Vagina (tissue), 2 donors: ENCODE results near the gene ZNF446. TPM values are rescaled to one million over a fixed set of nuclear protein-coding genes. Genes with fewer than 3 reads are reported as not detected.
A peak's percentile ranks its signal among the peaks of the same experiment; 100 is the strongest.

Experiments used
- DNase-seq, 2 donors: peaks; one replicate each; pipeline ENCODE4 v3.0.0-alpha.2; 2017; ENCODE audit errors: extremely low spot score in 2 of 2
- H3K27ac ChIP-seq: fragments of 200-600 bp; sonication (generic); one replicate; pipeline ENCODE4 v1.5.1; 2019
- H3K27me3 ChIP-seq: fragments of 200-600 bp; sonication (generic); one replicate; pipeline ENCODE4 v1.5.1; 2019
- H3K36me3 ChIP-seq, 2 donors: fragments of 200-600 bp; sonication (generic); one replicate each; pipeline ENCODE4 v1.5.1; 2017 to 2019
- H3K4me1 ChIP-seq: fragments of 200-600 bp; sonication (generic); one replicate; pipeline ENCODE4 v1.5.1; 2019
- H3K4me3 ChIP-seq, 2 donors: fragments of 200-600 bp; sonication (generic); 1 replicate in 1 of 2; 2 replicates in 1 of 2; pipeline ENCODE4 v1.5.1; 2016 to 2019
- H3K9me3 ChIP-seq: fragments of 200-600 bp; sonication (generic); one replicate; pipeline ENCODE4 v1.5.1; 2019
- CTCF ChIP-seq, 3 experiments: fragments of 450-650 bp in 2 of 3; fragments of 200-600 bp in 1 of 3; sonication (generic) in 1 of 3; IDR thresholded peaks; one replicate each; pipeline ENCODE4 v1.5.1; 2017 to 2019; ENCODE audit warnings: antibody characterized with exemption in 3 of 3, mild to moderate bottlenecking in 2 of 3, moderate library complexity in 2 of 3
- POLR2A ChIP-seq, 2 donors: fragments of 450-650 bp; IDR thresholded peaks; one replicate each; pipeline ENCODE4 v1.6.1; 2017; ENCODE audit warnings: antibody characterized with exemption in 2 of 2, mild to moderate bottlenecking in 2 of 2, moderate library complexity in 2 of 2
- POLR2AphosphoS5 ChIP-seq, 2 donors: sonication (generic); formaldehyde crosslinking; IDR thresholded peaks; one replicate each; pipeline ENCODE4 v1.9.0; 2017; ENCODE audit warnings: antibody characterized with exemption in 2 of 2, mild to moderate bottlenecking in 2 of 2, low read depth in 1 of 2; ENCODE audit not compliant: insufficient read depth in 1 of 2
- intact Hi-C: fragments of 100-400 bp; cut with DNase I; formaldehyde crosslinking; loops from one replicate; pipeline ENCODE4 v1.15.1; 2023
- total RNA-seq: library from RNA; depleted of rRNA; stranded (reverse); fragments of >200 nt; gene quantifications from one replicate; pipeline ENCODE4 v1.2.3, GENCODE V29; 2016

Gene ZNF446
- total RNA-seq, 1 donor from 2014 or later, result 10.6 TPM

GRCh38 chr19:58519355-58520256 lies 43.5 kb downstream of the ZNF446 start, which contains the start of gene ZBTB45:
TSS of gene ZBTB45 (minus strand) at chr19:58519810. CDS start at chr19:58517673, 2,137 bp downstream.
- H3K36me3 ChIP-seq, result peaks cover 0 to 18% of the 10 kb centered on the region in 2 donors
- peak within 1 kb of the TSS; percentile 76 to 93 for H3K4me3 ChIP-seq
- H3K4me1 ChIP-seq, result peaks cover 47% of the 10 kb centered on the region
- H3K9me3 ChIP-seq, result no peaks in the 10 kb centered on the region
- peak within 1 kb of the TSS; percentile 97 for H3K27ac ChIP-seq
- intact Hi-C loops, result no loop called here
- no peaks in the 10 kb centered on the region for H3K27me3 ChIP-seq
- DNase-seq, result no peak
- peak; percentile 89 to 91 for TF ChIP-seq POLR2AphosphoS5 (IDR thresholded peaks at IDR 0.05; ENCODE audit: insufficient read depth in 1 of 2, low read depth in 1 of 2)
- TF ChIP-seq CTCF (IDR thresholded peaks at IDR 0.05), result peak; percentile 67 to 74 (median 73)
- TF ChIP-seq POLR2A (IDR thresholded peaks at IDR 0.05), result peak in 1 of 2 donors; percentile 31

- Histone ChIP-seq H3K4me3 (peak overlapping the region; percentile 76 to 93), H3K27ac (peak overlapping the region; percentile 97), H3K36me3 (peaks cover 0 to 18% of the 10 kb centered on the region in 2 donors), H3K9me3 (no peaks in the 10 kb centered on the region), H3K27me3 (no peaks in the 10 kb centered on the region), H3K4me1 (peaks cover 41% of the 10 kb centered on the region)
- no peak for DNase-seq
- no peak for TF ChIP-seq CTCF (IDR thresholded peaks at IDR 0.05)
- no peak for TF ChIP-seq POLR2A (IDR thresholded peaks at IDR 0.05)
- no peak for TF ChIP-seq POLR2AphosphoS5 (IDR thresholded peaks at IDR 0.05; ENCODE audit: insufficient read depth in 1 of 2, low read depth in 1 of 2)
- intact Hi-C loops, result no loop called here
These were observed 44.1 kb downstream of the ZNF446 start for GRCh38 chr19:58520257-58520599.

GRCh38 chr19:58521651-58522050 lies 45.5 kb downstream of the ZNF446 start:
- Histone ChIP-seq H3K4me3 (no peak overlapping the region), H3K9me3 (no peaks in the 10 kb centered on the region), H3K27ac (no peak overlapping the region), H3K4me1 (peaks cover 28% of the 10 kb centered on the region), H3K36me3 (peaks cover 0 to 7% of the 10 kb centered on the region in 2 donors), H3K27me3 (no peaks in the 10 kb centered on the region)
- intact Hi-C loops, result no loop called here
- TF ChIP-seq CTCF (IDR thresholded peaks at IDR 0.05) (no peak), POLR2AphosphoS5 (IDR thresholded peaks at IDR 0.05; ENCODE audit: insufficient read depth in 1 of 2, low read depth in 1 of 2) (no peak), POLR2A (IDR thresholded peaks at IDR 0.05) (no peak)
- no peak for DNase-seq

- peaks cover 21% of the 10 kb centered on the region for H3K4me1 ChIP-seq
- no peak for DNase-seq
- H3K4me3 ChIP-seq, result no peak overlapping the region
- TF ChIP-seq POLR2AphosphoS5 (IDR thresholded peaks at IDR 0.05; ENCODE audit: insufficient read depth in 1 of 2, low read depth in 1 of 2), result no peak
- no peak for TF ChIP-seq CTCF (IDR thresholded peaks at IDR 0.05)
- no peak for TF ChIP-seq POLR2A (IDR thresholded peaks at IDR 0.05)
- no peaks in the 10 kb centered on the region for H3K27me3 ChIP-seq
- H3K27ac ChIP-seq, result no peak overlapping the region
- H3K9me3 ChIP-seq, result no peaks in the 10 kb centered on the region
- H3K36me3 ChIP-seq, result no peaks in the 10 kb centered on the region
- intact Hi-C loops, result no loop called here
These were observed 46.6 kb downstream of the ZNF446 start for GRCh38 chr19:58522709-58523108.

- no peak for DNase-seq
- no peaks in the 10 kb centered on the region for H3K27me3 ChIP-seq
- H3K36me3 ChIP-seq, result no peaks in the 10 kb centered on the region
- intact Hi-C loops, result no loop called here
- no peaks in the 10 kb centered on the region for H3K4me1 ChIP-seq
- H3K9me3 ChIP-seq, result no peaks in the 10 kb centered on the region
- TF ChIP-seq POLR2A (IDR thresholded peaks at IDR 0.05), result no peak
- TF ChIP-seq CTCF (IDR thresholded peaks at IDR 0.05), result no peak
- TF ChIP-seq POLR2AphosphoS5 (IDR thresholded peaks at IDR 0.05; ENCODE audit: insufficient read depth in 1 of 2, low read depth in 1 of 2), result no peak
- H3K4me3 ChIP-seq, result no peak overlapping the region
- no peak overlapping the region for H3K27ac ChIP-seq
These were observed 53.3 kb downstream of the ZNF446 start for GRCh38 chr19:58529405-58529804.
